Endothelial cell of umbilical vein (primary cell): Measurements from ENCODE around the gene CCNDBP1. TPM values are rescaled to one million over a fixed set of nuclear protein-coding genes. Genes with fewer than 3 reads are reported as not detected.

Source experiments
- BruUV-seq: library from RNA; stranded (reverse); fragments of 400-500 nt; replicated peaks from 2 replicates; lab custom pipeline; 2021; lab: Mats Ljungman, UMichigan
- CTCF ChIA-PET: fragments of 300-600, 350-600 bp; sonication (Branson Sonifier 250); formaldehyde crosslinking; loops from one replicate; lab custom pipeline; 2021; ENCODE audit warnings: antibody characterized with exemption, inconsistent platforms; lab: Charles Lee
- POLR2A ChIA-PET: fragments of 300-600, 350-600 bp; sonication (Branson Sonifier 250); formaldehyde crosslinking; loops from one replicate; lab custom pipeline; 2021; ENCODE audit warnings: antibody characterized with exemption, inconsistent platforms; lab: Charles Lee
- DNase-seq: peaks from one replicate; pipeline ENCODE4 v3.0.0-alpha.2; 2011; ENCODE audit warnings: low read depth, low spot score
- FAIRE-seq: peaks from 2 replicates; lab custom pipeline; 2011; peaks lifted over from hg19 to GRCh38; lab: Jason Lieb, UNC
- H2AFZ ChIP-seq: 2 replicates; pipeline ENCODE4 v1.6.0; 2012; ENCODE audit warnings: low read depth, low read length, control low read depth, inconsistent platforms
- H3K27ac ChIP-seq: 2 replicates; pipeline ENCODE4 v1.5.1; 2011; ENCODE audit warnings: low read depth, mild to moderate bottlenecking, control low read depth, low read length, moderate library complexity; ENCODE audit not compliant: insufficient read depth
- H3K27me3 ChIP-seq, 2 experiments: 2 replicates each; pipeline versions ENCODE4 v1.6.0 to v1.6.1; 2011; ENCODE audit warnings: low read length in 2 of 2, mixed read lengths in 1 of 2; ENCODE audit not compliant: control insufficient read depth in 2 of 2, insufficient read depth in 2 of 2
- H3K36me3 ChIP-seq, 2 experiments: 2 replicates in 1 of 2; 3 replicates in 1 of 2; pipeline ENCODE4 v1.5.1; 2011; ENCODE audit warnings: low read length in 2 of 2, mild to moderate bottlenecking in 1 of 2, moderate library complexity in 1 of 2; ENCODE audit not compliant: control insufficient read depth in 2 of 2, insufficient read depth in 2 of 2; ENCODE audit errors: extremely low read depth in 1 of 2
- H3K4me1 ChIP-seq: 3 replicates; pipeline ENCODE4 v1.5.1; 2011; ENCODE audit warnings: mild to moderate bottlenecking, low read length; ENCODE audit not compliant: control insufficient read depth, insufficient read depth; ENCODE audit errors: extremely low read depth
- H3K4me2 ChIP-seq: 2 replicates; pipeline ENCODE4 v1.6.1; 2011; ENCODE audit warnings: low read length, control low read depth, mixed read lengths; ENCODE audit not compliant: insufficient read depth
- H3K4me3 ChIP-seq, 3 experiments: fragments of 200-600 bp in 1 of 3; sonication (generic), shearing (Covaris generic) in 1 of 3; replicated peaks in 1 of 3; 2 replicates each; pipeline ENCODE4 v1.5.1; 2011 to 2016; ENCODE audit warnings: control low read depth in 3 of 3, low read length in 3 of 3, mild to moderate bottlenecking in 2 of 3, inconsistent platforms in 1 of 3, low read depth in 1 of 3, moderate library complexity in 1 of 3; ENCODE audit not compliant: insufficient read depth in 1 of 3
- H3K79me2 ChIP-seq: 2 replicates; pipeline ENCODE4 v1.6.0; 2012; ENCODE audit warnings: low read length, inconsistent platforms; ENCODE audit not compliant: control insufficient read depth, insufficient read depth
- H3K9ac ChIP-seq: replicated peaks from 2 replicates; pipeline ENCODE3; 2011; ENCODE audit warnings: low read length, control low read depth; ENCODE audit not compliant: insufficient read depth; ENCODE audit errors: extremely low read depth
- H3K9me1 ChIP-seq: replicated peaks from 3 replicates; pipeline ENCODE4 v1.6.0; 2011; ENCODE audit warnings: mild to moderate bottlenecking, low read length; ENCODE audit not compliant: control insufficient read depth, insufficient read depth; ENCODE audit errors: extremely low read depth
- H3K9me3 ChIP-seq: replicated peaks from 2 replicates; pipeline ENCODE4 v1.5.1; 2012; ENCODE audit warnings: low read length, inconsistent platforms; ENCODE audit not compliant: control insufficient read depth, insufficient read depth
- H4K20me1 ChIP-seq: replicated peaks from 2 replicates; pipeline ENCODE3; 2011; ENCODE audit warnings: mild to moderate bottlenecking, low read length; ENCODE audit not compliant: control insufficient read depth, insufficient read depth; ENCODE audit errors: extremely low read depth
- CTCF ChIP-seq, 2 donors: IDR thresholded peaks; 1 replicate in 1 of 2; 2 replicates in 1 of 2; pipeline ENCODE4 v1.5.1; 2011; ENCODE audit warnings: low read length in 2 of 2, mild to moderate bottlenecking in 2 of 2, moderate library complexity in 2 of 2, control low read depth in 1 of 2, inconsistent platforms in 1 of 2, low read depth in 1 of 2; ENCODE audit not compliant: insufficient read depth in 1 of 2; ENCODE audit errors: extremely low read depth in 1 of 2
- EZH2 ChIP-seq: IDR thresholded peaks from 2 replicates; pipeline ENCODE4 v1.6.1; 2012; ENCODE audit warnings: borderline replicate concordance, low read depth, mild to moderate bottlenecking, moderate library complexity, low read length, inconsistent platforms; ENCODE audit not compliant: severe bottlenecking
- FOS ChIP-seq: IDR thresholded peaks from 2 replicates; pipeline ENCODE4 v1.6.1; 2011; ENCODE audit warnings: mild to moderate bottlenecking, low read length, moderate library complexity, borderline replicate concordance; ENCODE audit not compliant: insufficient read depth
- GATA2 ChIP-seq: IDR thresholded peaks from 2 replicates; pipeline ENCODE4 v1.7.0; 2011; ENCODE audit warnings: low read depth, mild to moderate bottlenecking, moderate library complexity, mixed read lengths, low read length; ENCODE audit not compliant: insufficient read length, insufficient read depth
- JUN ChIP-seq: IDR thresholded peaks from 2 replicates; pipeline ENCODE4 v1.6.1; 2011; ENCODE audit warnings: borderline replicate concordance, low read depth; ENCODE audit not compliant: insufficient read length, insufficient read depth
- MAX ChIP-seq: IDR thresholded peaks from 2 replicates; pipeline ENCODE4 v1.6.1; 2011; ENCODE audit not compliant: insufficient read depth, insufficient read length
- MYC ChIP-seq: IDR thresholded peaks from one replicate; pipeline ENCODE4 v1.6.1; 2011; ENCODE audit warnings: mild to moderate bottlenecking, low read depth, low read length
- POLR2A ChIP-seq: IDR thresholded peaks from 2 replicates; pipeline ENCODE4 v1.6.1; 2012; ENCODE audit warnings: low read depth, mild to moderate bottlenecking, control low read depth, low read length
- POLR2AphosphoS5 ChIP-seq: IDR thresholded peaks from 2 replicates; pipeline ENCODE4 v1.6.1; 2012; ENCODE audit warnings: low read depth, mild to moderate bottlenecking, control low read depth, low read length, moderate library complexity; ENCODE audit not compliant: insufficient read depth
- dilution Hi-C: fragments of 300-500 bp; cut with MboI; formaldehyde crosslinking; loops from one replicate; pipeline ENCODE4 v1.15.0; 2019; ENCODE audit warnings: low sequenced_read_pairs; ENCODE audit not compliant: extremely low pct_ligation_motif_present
- intact Hi-C: fragments of 100-400 bp; cut with micrococcal nuclease; formaldehyde crosslinking; loops from one replicate; pipeline ENCODE4 v1.10.0; 2022
- polyA plus RNA-seq, 4 experiments: library from polyadenylated mRNA; depleted of rRNA in 3 of 4; stranded (reverse) in 3 of 4; unstranded in 1 of 4; fragments of >200 nt; gene quantifications; 2 replicates each; pipeline versions ENCODE4 v1.2.1 to v1.2.3, GENCODE V29; 2011 to 2012; ENCODE audit warnings: missing spikeins in 1 of 4
- total RNA-seq: library from RNA; stranded (reverse); gene quantifications from 2 replicates; pipeline ENCODE4 v1.2.3, GENCODE V29; 2021

The CCNDBP1 gene
- total and polyA plus RNA-seq, 2 donors (not counting 3 experiments of a cell fraction or from before 2014, with no cell fraction given), result 39.9 to 54.9 TPM

GRCh38 chr15:43143203-43143941 lies 41.8 kb upstream of the CCNDBP1 start:
- intact Hi-C loops, result no loop called here
- no peak overlapping the region for H3K4me3 ChIP-seq
- H3K4me1 ChIP-seq, result peaks cover 5% of the 10 kb centered on the region
- H3K9me3 ChIP-seq, result no peaks in the 10 kb centered on the region
- no TSS peak for BruUV-seq
- no peak for FAIRE-seq
- ChIA-PET CTCF (interaction anchor here (0.6 to 0.8 kb wide), 2 partner anchors 9 to 12 kb away, joined by 3 to 4 read pairs; no protein-coding TSS in a partner anchor), POLR2A (no interaction called here)
- no peak overlapping the region for H3K9ac ChIP-seq
- peaks cover 3 to 9% of the 10 kb centered on the region in 2 experiments for H3K36me3 ChIP-seq
- dilution Hi-C loops, result no loop called here
- H3K27ac ChIP-seq, result no peak overlapping the region
- DNase-seq, result no peak
- no peaks in the 10 kb centered on the region for H4K20me1 ChIP-seq
- H2AFZ ChIP-seq, result no peak overlapping the region
- H3K4me2 ChIP-seq, result no peak overlapping the region
- no peaks in the 10 kb centered on the region for H3K79me2 ChIP-seq
- TF ChIP-seq MAX, result no peak
- TF ChIP-seq CTCF (IDR thresholded peaks at IDR 0.05; ENCODE audit: extremely low read depth in 1 of 2, insufficient read depth in 1 of 2, low read depth in 1 of 2, low read length in 2 of 2), result no peak
- no peak for TF ChIP-seq GATA2
- no peak for TF ChIP-seq JUN
- no peak for TF ChIP-seq POLR2A
- TF ChIP-seq EZH2, result no peak
- no peak for TF ChIP-seq FOS
- no peak for TF ChIP-seq MYC
- no peak for TF ChIP-seq POLR2AphosphoS5
- no peaks in the 10 kb centered on the region for H3K27me3 ChIP-seq
- H3K9me1 ChIP-seq, result no peaks in the 10 kb centered on the region
